HepG2 (cell line): ENCODE measurements around the gene PRSS33. TPM values are rescaled to one million over a fixed set of nuclear protein-coding genes. Genes with fewer than 3 reads are reported as not detected.
A peak's percentile ranks its signal among the peaks of the same experiment; 100 is the strongest.

ENCODE experiments used
- ATAC-seq: fragments of 200-7000 bp; cut with Tn5 transposase; 3 replicates; pipeline ENCODE4 v1.9.1; 2020; ENCODE audit warnings: mild to moderate bottlenecking, moderate library complexity
- BruUV-seq: library from RNA; stranded (reverse); fragments of 400-500 nt; replicated peaks from 2 replicates; lab custom pipeline; 2021; lab: Mats Ljungman, UMichigan
- CTCF ChIA-PET: fragments of 300-600 bp; formaldehyde crosslinking; extraction: SDS; loops from one replicate; lab custom pipeline; 2021; ENCODE audit warnings: low total read pairs, inconsistent platforms, low intra/inter-chr PET ratio; lab: Yijun Ruan, JAX
- POLR2A ChIA-PET: fragments of 350-600 bp; sonication (Branson Sonifier 250); formaldehyde crosslinking; loops from one replicate; lab custom pipeline; 2020; ENCODE audit warnings: antibody characterized with exemption, inconsistent platforms; lab: Yijun Ruan, JAX
- DNase-seq: peaks from one replicate; pipeline ENCODE4 v3.0.0-alpha.2; 2015; ENCODE audit warnings: low spot score
- FAIRE-seq: peaks from 3 replicates; lab custom pipeline; 2011; peaks lifted over from hg19 to GRCh38; lab: Jason Lieb, UNC
- H2AFZ ChIP-seq: one replicate; pipeline ENCODE4 v1.6.1; 2011; ENCODE audit warnings: low read length, inconsistent platforms
- H3K27ac ChIP-seq: fragments of 300-600 bp; 3 replicates; pipeline ENCODE4 v1.8.0; 2011; ENCODE audit warnings: mixed run types, mild to moderate bottlenecking, mixed read lengths, low read length, inconsistent platforms; ENCODE audit not compliant: insufficient read depth; ENCODE audit errors: extremely low read length
- H3K27me3 ChIP-seq, 2 experiments: fragments of 200-600 bp in 1 of 2; 2 replicates in 1 of 2; 3 replicates in 1 of 2; pipeline versions ENCODE4 v1.6.0 to v1.8.0; 2011; ENCODE audit warnings: low read length in 2 of 2, mild to moderate bottlenecking in 2 of 2, moderate library complexity in 2 of 2, inconsistent platforms in 1 of 2; ENCODE audit not compliant: insufficient read depth in 2 of 2, control insufficient read depth in 1 of 2
- H3K36me3 ChIP-seq, 2 experiments: fragments of 200-600 bp in 1 of 2; replicated peaks in 1 of 2; 2 replicates in 1 of 2; 3 replicates in 1 of 2; pipeline versions ENCODE4 v1.5.1 to v1.8.0; 2011; ENCODE audit warnings: low read length in 2 of 2, inconsistent platforms in 1 of 2; ENCODE audit not compliant: insufficient read depth in 2 of 2, control insufficient read depth in 1 of 2
- H3K4me1 ChIP-seq: 2 replicates; pipeline ENCODE4 v1.5.1; 2012; ENCODE audit warnings: low read length, inconsistent platforms; ENCODE audit not compliant: insufficient read depth
- H3K4me2 ChIP-seq: 2 replicates; pipeline ENCODE4 v1.6.0; 2011; ENCODE audit warnings: low read depth, low read length, inconsistent platforms
- H3K4me3 ChIP-seq, 3 experiments: fragments of 200-600 bp in 1 of 3; sonication (generic), shearing (Covaris generic) in 1 of 3; replicated peaks in 1 of 3; 2 replicates each; pipeline ENCODE4 v1.5.1; 2011 to 2016; ENCODE audit warnings: low read length in 3 of 3, inconsistent platforms in 2 of 3, low read depth in 2 of 3, mild to moderate bottlenecking in 2 of 3, control low read depth in 1 of 3, mixed read lengths in 1 of 3; ENCODE audit not compliant: insufficient read depth in 1 of 3
- H3K79me2 ChIP-seq: one replicate; pipeline ENCODE4 v1.6.1; 2011; ENCODE audit warnings: low read length, inconsistent platforms; ENCODE audit not compliant: insufficient read depth
- H3K9ac ChIP-seq: 2 replicates; pipeline ENCODE4 v1.6.0; 2011; ENCODE audit warnings: mild to moderate bottlenecking, low read depth, low read length, inconsistent platforms; ENCODE audit not compliant: insufficient read depth
- H3K9me3 ChIP-seq: 2 replicates; pipeline ENCODE4 v1.5.1; 2012; ENCODE audit warnings: mild to moderate bottlenecking, low read length
- H4K20me1 ChIP-seq: 2 replicates; pipeline ENCODE4 v1.6.0; 2011; ENCODE audit warnings: inconsistent platforms, mild to moderate bottlenecking, low read length, moderate library complexity; ENCODE audit not compliant: insufficient read depth
- CBX1 ChIP-seq: IDR thresholded peaks from one replicate; pipeline ENCODE4 v1.6.1; 2016; ENCODE audit warnings: antibody characterized with exemption, low read depth
- HES4 ChIP-seq: sonication (generic); formaldehyde crosslinking; IDR thresholded peaks from 2 replicates; pipeline ENCODE4 v1.9.0; 2021; ENCODE audit warnings: mild to moderate bottlenecking, missing genetic modification reagents, borderline replicate concordance
- IRX3 ChIP-seq: sonication (generic); formaldehyde crosslinking; IDR thresholded peaks from 2 replicates; pipeline ENCODE4 v1.8.1; 2023; ENCODE audit warnings: mild to moderate bottlenecking, low read depth, missing genetic modification reagents, borderline replicate concordance
- MAF1 ChIP-seq: sonication (generic); formaldehyde crosslinking; IDR thresholded peaks from 2 replicates; pipeline ENCODE4 v1.5.0; 2020; ENCODE audit warnings: missing genetic modification reagents, borderline replicate concordance
- NFE2L1 ChIP-seq: sonication (generic); formaldehyde crosslinking; IDR thresholded peaks from 2 replicates; pipeline ENCODE4 v1.4.0; 2020; ENCODE audit warnings: missing genetic modification reagents, mild to moderate bottlenecking, borderline replicate concordance
- PLRG1 ChIP-seq: fragments of 450-650 bp; conservative IDR thresholded peaks from 2 replicates; pipeline ENCODE4 v1.6.1; 2016
- SP5 ChIP-seq: IDR thresholded peaks from 2 replicates; pipeline ENCODE4 v1.6.1; 2016; ENCODE audit warnings: low read depth, borderline replicate concordance
- THAP9 ChIP-seq: sonication (generic); formaldehyde crosslinking; IDR thresholded peaks from 2 replicates; pipeline ENCODE4; 2020; ENCODE audit warnings: missing genetic modification reagents, mild to moderate bottlenecking, borderline replicate concordance
- ZBTB3 ChIP-seq: sonication (generic); formaldehyde crosslinking; IDR thresholded peaks from 2 replicates; pipeline ENCODE4 v1.4.0; 2020; ENCODE audit warnings: low read depth, mild to moderate bottlenecking, moderate library complexity, missing genetic modification reagents, borderline replicate concordance
- ZBTB46 ChIP-seq: sonication (generic); formaldehyde crosslinking; IDR thresholded peaks from 2 replicates; pipeline ENCODE4 v1.4.0; 2020; ENCODE audit warnings: mild to moderate bottlenecking, missing genetic modification reagents, borderline replicate concordance
- ZC3H13 ChIP-seq: sonication (generic); formaldehyde crosslinking; IDR thresholded peaks from 2 replicates; pipeline ENCODE4 v1.8.1; 2023; ENCODE audit warnings: mild to moderate bottlenecking, missing genetic modification reagents, moderate library complexity
- ZNF12 ChIP-seq: sonication (generic); formaldehyde crosslinking; IDR thresholded peaks from 2 replicates; pipeline ENCODE4 v1.5.0; 2020; ENCODE audit warnings: missing genetic modification reagents
- ZNF350 ChIP-seq: sonication (generic); formaldehyde crosslinking; IDR thresholded peaks from 2 replicates; pipeline ENCODE4 v1.4.0; 2020; ENCODE audit warnings: mild to moderate bottlenecking, low read depth, missing genetic modification reagents, borderline replicate concordance
- ZNF382 ChIP-seq: sonication (generic); formaldehyde crosslinking; IDR thresholded peaks from 2 replicates; pipeline ENCODE4 v1.5.0; 2020; ENCODE audit warnings: missing genetic modification reagents, mild to moderate bottlenecking, borderline replicate concordance
- ZNF562 ChIP-seq: sonication (generic); formaldehyde crosslinking; IDR thresholded peaks from 2 replicates; pipeline ENCODE4 v1.8.0; 2022; ENCODE audit warnings: missing genetic modification reagents, borderline replicate concordance
- ZNF567 ChIP-seq: sonication (generic); formaldehyde crosslinking; IDR thresholded peaks from 2 replicates; pipeline ENCODE4 v1.8.1; 2023; ENCODE audit warnings: mild to moderate bottlenecking, missing genetic modification reagents, borderline replicate concordance
- ZNF761 ChIP-seq: sonication (generic); formaldehyde crosslinking; conservative IDR thresholded peaks from 2 replicates; pipeline ENCODE4 v1.4.0; 2020; ENCODE audit warnings: mild to moderate bottlenecking, missing genetic modification reagents
- ZNF780A ChIP-seq: sonication (generic); formaldehyde crosslinking; IDR thresholded peaks from 2 replicates; pipeline ENCODE4 v1.8.0; 2022; ENCODE audit warnings: mild to moderate bottlenecking, missing genetic modification reagents, moderate library complexity
- ZNF781 ChIP-seq: sonication (generic); formaldehyde crosslinking; IDR thresholded peaks from 2 replicates; pipeline ENCODE4 v1.5.1; 2020; ENCODE audit warnings: borderline replicate concordance, mild to moderate bottlenecking, missing genetic modification reagents; ENCODE audit errors: not compliant biosample characterization
- ZNF850 ChIP-seq: sonication (generic); formaldehyde crosslinking; conservative IDR thresholded peaks from 2 replicates; pipeline ENCODE4 v1.9.0; 2021; ENCODE audit warnings: mild to moderate bottlenecking, missing genetic modification reagents
- ZNF883 ChIP-seq: sonication (generic); formaldehyde crosslinking; IDR thresholded peaks from 2 replicates; pipeline ENCODE4 v1.5.1; 2020; ENCODE audit warnings: mild to moderate bottlenecking, missing genetic modification reagents; ENCODE audit errors: not compliant biosample characterization
- WGBS: methylation state at CpG from one replicate; pipeline ENCODE4 v1.1.6; 2017; ENCODE audit warnings: low lambda C conversion rate; 5-methylcytosine and 5-hydroxymethylcytosine counted together
- in situ Hi-C: cut with HindIII; loops from 2 replicates; pipeline ENCODE4 v1.10.0; 2017; ENCODE audit warnings: low pct_unique_long_range_greater_than_20kb; ENCODE audit not compliant: extremely low pct_ligation_motif_present
- intact Hi-C: fragments of 100-400 bp; cut with micrococcal nuclease; formaldehyde crosslinking; loops from one replicate; pipeline ENCODE4 v1.10.0; 2022; ENCODE audit not compliant: unreplicated experiment
- polyA plus RNA-seq, 8 experiments: library from polyadenylated mRNA; depleted of rRNA in 3 of 8; stranded (reverse) in 7 of 8; unstranded in 1 of 8; fragments of >200 nt; fragmentation: Illumina TruSeq in 4 of 8; extraction: Trizol in 4 of 8; gene quantifications; 2 replicates each; pipeline versions ENCODE4 v1.2.1 to v1.2.3, GENCODE V29; 2011 to 2016; ENCODE audit warnings: low read depth in 4 of 8, missing spikeins in 1 of 8, mixed read lengths in 1 of 8; ENCODE audit not compliant: insufficient read depth in 1 of 8
- total RNA-seq, 5 experiments: library from RNA; depleted of rRNA; stranded (reverse); fragments of >200 nt; fragmentation: Illumina TruSeq; extraction: Trizol; gene quantifications; 2 replicates each; pipeline ENCODE4 v1.2.3, GENCODE V29; 2016; ENCODE audit warnings: low read depth in 1 of 5

The PRSS33 gene
- total and polyA plus RNA-seq, 2 of the 13 experiments (the other 11 are each of a cell fraction or from before 2014, with no cell fraction given) = not detected

DNA sequence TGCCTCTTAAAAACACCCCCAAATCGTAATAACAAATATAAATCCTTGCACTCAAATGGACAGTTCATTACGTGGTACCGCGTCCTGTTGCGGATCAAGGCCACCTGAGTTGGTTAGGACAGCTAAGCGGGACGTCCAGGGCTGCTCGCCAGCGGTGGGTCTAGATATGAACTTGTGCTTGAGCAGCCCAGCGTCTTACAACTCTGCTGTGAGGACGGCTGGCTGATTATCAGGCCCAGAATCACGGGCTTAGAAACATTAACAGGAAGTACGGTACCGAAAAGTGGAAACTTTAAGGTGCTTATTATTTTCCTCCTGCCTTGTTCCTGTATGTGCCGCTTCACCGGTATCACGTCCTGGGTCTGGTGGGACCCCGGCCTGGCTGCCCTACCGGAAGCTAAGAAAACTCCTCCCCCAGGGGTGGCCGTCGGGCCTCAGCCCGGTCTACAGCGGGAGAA lies 35.8 kb downstream of the PRSS33 start:
- intact Hi-C loops (no loop called here), in situ Hi-C loops (no loop called here)
- peak overlapping the region; percentile 97 for H3K4me2 ChIP-seq
- peaks cover 50% of the 10 kb centered on the region for H3K79me2 ChIP-seq
- WGBS = 0% methylated on average over 16 of the region's 23 CpGs
- peak overlapping the region; percentile 74 to 93 (median 83) for H3K4me3 ChIP-seq
- POLR2A ChIA-PET = interaction anchor here (0.7 to 5.1 kb wide), 19 partner anchors 10 to 596 kb away, joined by 3 to 74 read pairs (median 6); partner anchors contain the start of genes ELOB, FLYWCH1, FLYWCH2 and HCFC1R1
- peaks cover 35% of the 10 kb centered on the region for H4K20me1 ChIP-seq
- H3K27me3 ChIP-seq = no peaks in the 10 kb centered on the region; a peak in 1 of 5 replicates
- TSS peak; percentile 86 for BruUV-seq
- H3K4me1 ChIP-seq = peaks cover 37% of the 10 kb centered on the region
- H3K36me3 ChIP-seq = peaks cover 3 to 9% of the 10 kb centered on the region in 2 experiments; a peak in 3 of 5 replicates
- CTCF ChIA-PET = no interaction called here
- H3K9me3 ChIP-seq = no peaks in the 10 kb centered on the region
- ATAC-seq = peak; percentile 86
- peak; percentile 83 for DNase-seq
- H3K9ac ChIP-seq = peak overlapping the region; percentile 100
- H2AFZ ChIP-seq = no peak overlapping the region
- peak overlapping the region; percentile 100 for H3K27ac ChIP-seq
- FAIRE-seq = no peak
- no peak; the same call in 1 of the 2 replicates for TF ChIP-seq ZNF761 (CRISPR knock-in tag)
- TF ChIP-seq SP5 (CRISPR knock-in tag) = no peak
- TF ChIP-seq ZNF850 (CRISPR knock-in tag) = no peak
- no peak for TF ChIP-seq ZNF883 (CRISPR knock-in tag)
- TF ChIP-seq ZBTB46 (CRISPR knock-in tag) = no peak
- TF ChIP-seq ZNF350 = no peak; the same call in 1 of the 2 replicates
- 0 out of 2 replicates have a peak, but pooled peaks have one; percentile 12 for TF ChIP-seq NFE2L1 (CRISPR knock-in tag)
- no peak for TF ChIP-seq ZNF781
- TF ChIP-seq ZNF780A (CRISPR knock-in tag) = no peak
- TF ChIP-seq MAF1 (CRISPR knock-in tag) = peak; percentile 25; the same call in 1 of the 2 replicates
- TF ChIP-seq PLRG1 = no peak
- TF ChIP-seq CBX1 = no peak
- no peak for TF ChIP-seq ZNF562 (CRISPR knock-in tag)
- TF ChIP-seq HES4 = no peak; the same call in 1 of the 2 replicates
- peak; percentile 47; the same call in 1 of the 2 replicates for TF ChIP-seq ZNF12 (CRISPR knock-in tag)
- TF ChIP-seq IRX3 (CRISPR knock-in tag) = no peak
- no peak for TF ChIP-seq ZNF567
- no peak for TF ChIP-seq ZNF382 (CRISPR knock-in tag)
- TF ChIP-seq ZBTB3 = no peak
- TF ChIP-seq THAP9 (CRISPR knock-in tag) = no peak
- TF ChIP-seq ZC3H13 (CRISPR knock-in tag) = peak; percentile 68; the same call in 1 of the 2 replicates
